Small intestine (tissue), 7 donors: Measurements from ENCODE around the gene FASTKD3. TPM values are rescaled to one million over a fixed set of nuclear protein-coding genes. Genes with fewer than 3 reads are reported as not detected.

ENCODE experiments used
- DNase-seq, 2 donors: peaks; one replicate each; pipeline versions ENCODE4 v3.0.0 to v3.0.0-alpha.2; 2013
- FAIRE-seq: peaks from 2 replicates; lab custom pipeline; 2012; peaks lifted over from hg19 to GRCh38; lab: Jason Lieb, UNC
- H3K27ac ChIP-seq, 3 donors: one replicate each; pipeline ENCODE4 v1.5.1; 2013; ENCODE audit warnings: low read length in 2 of 3, mild to moderate bottlenecking in 2 of 3, control low read depth in 1 of 3, inconsistent platforms in 1 of 3, low read depth in 1 of 3, moderate library complexity in 1 of 3
- H3K27me3 ChIP-seq, 3 donors: one replicate each; pipeline ENCODE4 v1.6.1; 2013; ENCODE audit warnings: low read length in 3 of 3, inconsistent platforms in 1 of 3; ENCODE audit not compliant: control insufficient read depth in 3 of 3, insufficient read depth in 3 of 3
- H3K36me3 ChIP-seq, 3 donors: one replicate each; pipeline ENCODE4 v1.6.1; 2013; ENCODE audit warnings: low read length in 3 of 3, inconsistent platforms in 1 of 3, low read depth in 1 of 3, mild to moderate bottlenecking in 1 of 3, moderate library complexity in 1 of 3; ENCODE audit not compliant: control insufficient read depth in 3 of 3, insufficient read depth in 2 of 3
- H3K4me1 ChIP-seq, 3 donors: one replicate each; pipeline ENCODE4 v1.6.1; 2013; ENCODE audit warnings: low read length in 2 of 3, inconsistent platforms in 1 of 3, low read depth in 1 of 3, mild to moderate bottlenecking in 1 of 3, moderate library complexity in 1 of 3; ENCODE audit not compliant: control insufficient read depth in 3 of 3, insufficient read depth in 2 of 3
- H3K4me3 ChIP-seq, 3 donors: one replicate each; pipeline ENCODE4 v1.5.1; 2013; ENCODE audit warnings: low read length in 3 of 3, control low read depth in 1 of 3, inconsistent platforms in 1 of 3, low read depth in 1 of 3, mild to moderate bottlenecking in 1 of 3, moderate library complexity in 1 of 3
- H3K9me3 ChIP-seq, 2 donors: one replicate each; pipeline ENCODE4 v1.6.1; 2013; ENCODE audit warnings: low read depth in 1 of 2, low read length in 1 of 2; ENCODE audit not compliant: control insufficient read depth in 2 of 2, insufficient read depth in 1 of 2
- WGBS, 3 donors: extraction: QIAGEN DNeasy Blood & Tissue Kit; methylation state at CpG; one replicate each; pipeline ENCODE4 v1.1.7; 2013; 5-methylcytosine and 5-hydroxymethylcytosine counted together
- polyA plus RNA-seq, 4 donors: library from polyadenylated mRNA; stranded (reverse) in 3 of 4; unstranded in 1 of 4; fragments of 200-250 nt in 3 of 4; fragments of 120-200 nt in 1 of 4; gene quantifications; one replicate each; pipeline versions ENCODE4 v1.2.1 to v1.2.3, GENCODE V29; 2013
- donor health status: healthy with polysubstance abuse.
- donor health status: control.
- donor health status: control.
- donor health status: Bipolar disorder and iron deficiency.
- donor health status: healthy.

FASTKD3 gene
- polyA plus RNA-seq, 4 donors: 11.7 to 28.9 (median 17.9) TPM

DNA sequence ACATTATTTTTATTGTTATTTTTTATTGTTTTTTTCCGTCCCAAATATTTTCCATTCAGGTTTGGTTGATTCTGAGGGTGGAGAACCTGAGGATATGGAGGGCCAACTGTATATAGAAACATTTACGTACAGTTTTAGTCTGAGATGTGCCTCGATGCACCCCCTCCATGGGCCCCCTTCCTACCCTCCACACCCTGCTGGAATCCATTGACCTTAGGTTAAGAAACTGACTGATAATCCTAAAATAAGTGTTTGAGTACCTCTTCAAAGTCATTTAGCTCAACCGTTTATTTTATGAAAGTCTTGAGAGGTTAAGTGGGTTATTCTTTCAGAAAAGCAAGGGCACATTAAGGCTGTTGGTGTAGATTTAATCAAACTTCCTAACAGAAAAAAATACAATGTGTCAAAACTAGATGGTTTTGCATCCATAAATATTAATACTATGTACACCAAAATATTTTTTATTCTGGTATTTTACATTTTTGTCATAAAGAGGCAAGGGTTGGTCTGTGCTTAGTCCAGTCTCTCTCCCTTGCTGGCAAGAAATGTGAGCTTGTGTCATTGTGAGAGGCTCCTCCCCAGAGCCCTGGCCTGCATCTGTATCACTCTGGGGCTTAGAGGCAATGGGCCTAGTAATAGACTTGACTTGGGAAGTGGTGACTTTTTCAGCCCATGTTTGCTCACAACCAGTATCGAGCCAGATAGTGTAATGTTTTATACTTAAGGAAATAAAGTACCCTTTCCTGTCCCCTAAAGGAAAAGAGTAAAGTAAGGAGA lies 15.8 kb upstream of the FASTKD3 start:
- Histone ChIP-seq H3K9me3 (peaks cover 0 to 10% of the 10 kb centered on the region in 2 donors), H3K36me3 (peaks cover 14 to 39% (median 17%) of the 10 kb centered on the region in 3 donors), H3K27ac (no peak overlapping the region), H3K4me1 (peaks cover 0 to 2% (median under 1%) of the 10 kb centered on the region in 3 donors), H3K4me3 (no peak overlapping the region), H3K27me3 (no peaks in the 10 kb centered on the region)
- DNase-seq (no peak), FAIRE-seq (no peak)
- WGBS, 3 donors: 78 to 86% (median 83%) methylated on average over 5 of the region's 5 CpGs

DNA sequence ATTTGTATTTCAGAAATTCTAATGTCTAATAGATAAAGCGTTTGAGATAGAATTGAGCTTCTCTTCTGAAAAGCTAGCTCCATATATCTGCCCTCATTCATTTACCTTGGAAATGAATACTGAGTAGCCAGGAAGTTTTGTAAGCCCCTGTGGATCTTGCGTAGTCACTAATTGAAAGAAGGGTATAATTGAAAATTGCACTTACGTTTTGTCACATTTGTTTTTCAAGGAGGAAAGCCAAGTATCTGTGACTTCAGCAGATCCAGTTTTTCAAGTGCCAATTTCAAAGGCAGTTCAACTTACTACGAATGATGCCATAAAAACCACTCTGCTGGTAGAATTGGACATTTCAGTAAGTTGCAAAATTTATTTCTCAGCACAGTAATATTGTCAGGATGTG lies 14.1 kb upstream of the FASTKD3 start:
- Histone ChIP-seq H3K9me3 (peaks cover 0 to 14% of the 10 kb centered on the region in 2 donors), H3K4me3 (no peak overlapping the region), H3K4me1 (peaks cover 0 to 13% (median 4%) of the 10 kb centered on the region in 3 donors), H3K27me3 (no peaks in the 10 kb centered on the region), H3K36me3 (peaks cover 11 to 37% (median 13%) of the 10 kb centered on the region in 3 donors), H3K27ac (no peak overlapping the region)
- no peak for FAIRE-seq
- WGBS, 3 donors: 93 to 94% (median 94%) methylated on average over 4 of the region's 4 CpGs
- DNase-seq: no peak

DNA sequence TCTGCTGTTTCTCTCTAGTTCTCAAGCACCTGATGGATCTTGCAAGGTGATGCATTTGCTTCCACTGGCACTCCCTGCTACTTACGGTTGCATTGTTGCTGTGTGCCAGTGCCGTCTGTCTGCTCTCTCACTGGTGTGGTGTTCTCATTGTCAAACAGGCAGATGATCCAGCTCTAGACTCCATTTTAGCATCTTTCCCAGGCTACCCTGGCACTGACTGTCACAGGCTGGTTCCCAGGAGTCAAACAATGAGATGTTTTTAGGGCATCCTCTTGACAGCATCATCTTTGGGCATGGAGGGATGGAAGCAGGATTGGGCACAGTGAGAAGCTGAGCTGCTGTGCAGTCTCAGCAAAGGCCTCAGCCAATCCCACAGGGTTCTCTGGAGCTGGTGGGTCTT lies 13.0 kb upstream of the FASTKD3 start:
- FAIRE-seq (no peak), DNase-seq (no peak)
- Histone ChIP-seq H3K4me3 (no peak overlapping the region), H3K27ac (no peak overlapping the region), H3K9me3 (peaks cover 0 to 14% of the 10 kb centered on the region in 2 donors), H3K27me3 (no peaks in the 10 kb centered on the region), H3K4me1 (peaks cover 0 to 15% (median 4%) of the 10 kb centered on the region in 3 donors), H3K36me3 (peaks cover 11 to 40% (median 13%) of the 10 kb centered on the region in 3 donors)
- WGBS, 3 donors: 94 to 100% (median 95%) methylated on average over 2 of the region's 2 CpGs

DNA sequence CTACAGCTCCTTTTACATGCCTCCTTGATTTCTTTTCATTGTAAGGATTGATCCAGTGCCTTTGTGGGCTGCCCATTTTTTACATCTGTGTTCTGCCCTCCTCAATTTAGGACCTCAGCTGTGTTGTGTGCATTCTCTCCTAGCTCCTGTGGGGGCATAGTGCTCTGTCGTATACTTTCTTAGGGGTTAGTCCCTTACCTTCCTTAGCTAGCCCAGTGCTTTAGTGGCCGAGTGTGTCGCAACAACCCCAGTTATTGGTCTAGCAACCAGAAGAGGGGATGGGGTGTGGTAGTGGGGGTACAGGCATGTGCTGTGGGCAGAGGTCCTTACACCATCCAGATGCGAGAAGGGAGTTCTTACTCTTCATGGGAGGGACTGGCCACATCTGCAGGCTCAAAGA lies 12.3 kb upstream of the FASTKD3 start:
- Histone ChIP-seq H3K4me1 (peaks cover 0 to 15% (median 4%) of the 10 kb centered on the region in 3 donors), H3K4me3 (no peak overlapping the region), H3K27me3 (no peaks in the 10 kb centered on the region), H3K9me3 (peaks cover 0 to 14% of the 10 kb centered on the region in 2 donors), H3K36me3 (peaks cover 14 to 40% (median 15%) of the 10 kb centered on the region in 3 donors), H3K27ac (no peak overlapping the region)
- 89 to 95% (median 95%) methylated on average over 4 of the region's 4 CpGs for WGBS, 3 donors
- DNase-seq: no peak
- no peak for FAIRE-seq

DNA sequence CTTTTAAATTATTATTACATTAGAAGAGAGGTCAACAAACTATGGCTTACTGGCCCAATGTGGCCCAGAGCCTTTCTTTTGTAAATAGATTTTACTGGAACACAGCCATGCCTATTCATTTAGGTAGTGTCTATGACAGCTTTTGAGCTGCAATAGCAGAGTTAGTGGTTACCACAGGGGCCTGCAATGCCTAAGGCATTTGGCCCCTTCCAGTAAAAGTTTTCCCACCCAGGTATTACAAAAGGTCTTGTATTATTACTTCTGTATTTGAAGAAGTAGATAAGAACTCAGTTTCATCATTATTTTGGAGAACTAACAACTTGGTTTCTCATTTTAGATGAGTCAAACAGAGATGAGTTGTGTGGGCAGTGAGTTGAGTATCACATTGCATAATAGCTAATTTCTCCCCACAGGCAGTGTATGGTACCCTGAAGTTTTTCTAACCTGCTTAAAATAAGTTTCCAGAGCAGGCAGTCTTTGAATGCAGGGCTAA lies 9.6 kb upstream of the FASTKD3 start:
- no peak for DNase-seq
- Histone ChIP-seq H3K27ac (peak overlapping the region in 2 of 3 donors; percentile 27 to 42), H3K36me3 (peaks cover 8 to 30% (median 17%) of the 10 kb centered on the region in 3 donors), H3K4me1 (peaks cover 2 to 15% (median 4%) of the 10 kb centered on the region in 3 donors), H3K4me3 (no peak overlapping the region), H3K27me3 (no peaks in the 10 kb centered on the region), H3K9me3 (peaks cover 0 to 14% of the 10 kb centered on the region in 2 donors)
- no peak for FAIRE-seq

DNA sequence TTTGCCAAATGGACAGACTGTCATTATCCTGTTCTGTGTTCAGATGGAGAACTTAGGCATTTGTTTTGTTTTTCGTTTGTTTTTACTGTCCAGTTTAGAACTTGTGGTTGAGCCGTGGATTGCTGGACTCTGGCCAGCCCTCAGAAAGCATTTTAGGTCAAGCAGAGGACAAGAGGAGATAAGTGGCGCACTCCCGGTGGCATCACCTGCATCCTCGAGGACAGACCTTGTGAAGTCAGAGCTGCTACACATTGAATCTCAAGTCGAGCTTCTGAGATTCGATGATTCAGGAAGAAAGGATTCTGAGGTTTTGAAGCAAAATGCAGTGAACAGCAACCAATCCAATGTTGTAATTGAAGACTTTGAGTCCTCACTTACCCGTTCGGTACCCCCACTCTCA lies 9.0 kb upstream of the FASTKD3 start:
- DNase-seq (peak in 1 of 2 donors; percentile 39), FAIRE-seq (no peak)
- Histone ChIP-seq H3K27ac (peak overlapping the region in 1 of 3 donors; percentile 32), H3K36me3 (peaks cover 10 to 32% (median 17%) of the 10 kb centered on the region in 3 donors), H3K9me3 (peaks cover 0 to 14% of the 10 kb centered on the region in 2 donors), H3K4me3 (no peak overlapping the region), H3K4me1 (peaks cover 2 to 15% (median 4%) of the 10 kb centered on the region in 3 donors), H3K27me3 (no peaks in the 10 kb centered on the region)
- WGBS, 3 donors: 59 to 71% (median 70%) methylated on average over 9 of the region's 9 CpGs

DNA sequence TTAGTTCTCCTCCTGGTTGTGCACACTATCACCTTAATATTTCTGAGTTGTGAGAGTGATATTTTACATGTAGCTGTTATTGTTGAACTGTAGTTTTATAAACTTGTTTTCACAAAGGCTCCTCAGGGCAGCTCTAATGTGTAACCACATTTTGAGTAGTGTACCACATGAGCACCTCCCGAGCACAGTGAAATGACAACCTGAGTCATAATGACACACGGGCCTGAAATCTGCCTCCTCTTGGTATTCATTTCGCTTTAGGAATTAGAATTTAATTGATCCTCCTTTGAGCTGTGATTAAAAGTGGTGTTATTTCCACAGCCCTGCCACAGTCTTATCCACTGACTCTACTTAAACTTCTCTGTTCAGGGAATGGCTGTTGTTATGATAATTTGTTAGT lies 8.0 kb upstream of the FASTKD3 start:
- WGBS, 3 donors: 77 to 81% (median 77%) methylated on average over 3 of the region's 3 CpGs
- H3K27ac ChIP-seq: no peak overlapping the region
- peaks cover 6 to 29% (median 14%) of the 10 kb centered on the region in 3 donors for H3K36me3 ChIP-seq
- H3K4me1 ChIP-seq: peaks cover 2 to 16% (median 4%) of the 10 kb centered on the region in 3 donors
- H3K27me3 ChIP-seq: no peaks in the 10 kb centered on the region
- DNase-seq (no peak), FAIRE-seq (no peak)
- H3K4me3 ChIP-seq: no peak overlapping the region
- H3K9me3 ChIP-seq: peaks cover 0 to 14% of the 10 kb centered on the region in 2 donors

DNA sequence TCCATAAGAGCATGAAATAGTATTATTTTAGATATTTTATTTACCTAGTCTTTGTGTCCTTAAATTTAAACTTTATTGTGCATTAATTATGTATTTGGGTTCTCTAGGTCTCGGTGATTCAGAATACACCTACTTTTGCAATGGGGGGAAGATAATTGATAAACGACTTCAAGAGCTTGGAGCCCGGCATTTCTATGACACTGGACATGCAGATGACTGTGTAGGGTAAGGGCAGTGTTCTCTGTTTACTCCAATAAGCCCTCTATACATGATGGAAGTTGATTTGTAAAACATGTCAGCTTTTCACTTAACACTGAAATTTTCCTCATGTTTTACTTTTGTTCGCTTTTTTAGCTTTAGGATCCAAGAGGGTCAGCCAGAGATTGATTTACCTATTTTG lies 6.3 kb upstream of the FASTKD3 start:
- FAIRE-seq (no peak), DNase-seq (no peak)
- no peak overlapping the region for H3K4me3 ChIP-seq
- peaks cover 6 to 26% (median 8%) of the 10 kb centered on the region in 3 donors for H3K4me1 ChIP-seq
- no peak overlapping the region for H3K27ac ChIP-seq
- peaks cover 0 to 8% of the 10 kb centered on the region in 2 donors for H3K9me3 ChIP-seq
- peaks cover 6 to 19% (median 9%) of the 10 kb centered on the region in 3 donors for H3K36me3 ChIP-seq
- WGBS, 3 donors: 96 to 98% (median 97%) methylated on average over 4 of the region's 4 CpGs
- no peaks in the 10 kb centered on the region for H3K27me3 ChIP-seq
